ENCODE results near the gene ARPC5L.

ARPC5L gene

GRCh38 chr9:124861342-124862229 lies at the start of gene ARPC5L, which contains the start of gene RPL35:
ARPC5L (plus strand) TSS chr9:124862130; CDS start chr9:124869291, 7,161 bp downstream.
RPL35 (minus strand) TSS chr9:124861957; CDS start chr9:124861912, 45 bp downstream.
- peak; percentile 31 for TF ChIP-seq CTCF (conservative IDR thresholded peaks at IDR 0.05; ENCODE audit: low read length)
- peak; percentile 92 for DNase-seq (ENCODE audit: low read depth)
- peak within 1 kb of the TSS; percentile 94 for H3K4me3 ChIP-seq (ENCODE audit: low read length)

DNA sequence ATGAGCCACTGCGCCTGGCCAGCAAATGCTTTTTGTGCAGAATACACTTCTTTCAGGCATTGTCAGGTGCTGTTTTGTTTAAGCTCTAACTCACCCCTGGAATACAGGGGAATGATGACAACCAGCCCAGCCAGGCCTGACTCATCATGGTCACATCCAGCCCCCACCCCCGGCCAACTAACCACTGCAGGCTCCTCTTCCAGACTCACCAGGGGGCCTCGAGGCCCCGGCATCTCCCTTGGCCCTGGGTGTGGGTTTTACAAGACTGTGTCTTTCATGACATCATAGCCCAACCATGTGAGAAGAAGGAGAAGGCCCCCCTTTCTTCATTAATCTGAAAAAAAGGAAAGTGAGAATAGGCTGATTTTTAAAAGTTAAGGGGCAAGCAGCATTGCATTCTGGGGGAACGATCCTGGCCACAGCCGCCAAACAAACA lies 49.5 kb upstream of the ARPC5L start:
- peak; percentile 89 for DNase-seq (ENCODE audit: low read depth)
- H3K4me3 ChIP-seq (ENCODE audit: low read length), result no peak overlapping the region
- peak; percentile 24 for TF ChIP-seq CTCF (conservative IDR thresholded peaks at IDR 0.05; ENCODE audit: low read length)

DNA sequence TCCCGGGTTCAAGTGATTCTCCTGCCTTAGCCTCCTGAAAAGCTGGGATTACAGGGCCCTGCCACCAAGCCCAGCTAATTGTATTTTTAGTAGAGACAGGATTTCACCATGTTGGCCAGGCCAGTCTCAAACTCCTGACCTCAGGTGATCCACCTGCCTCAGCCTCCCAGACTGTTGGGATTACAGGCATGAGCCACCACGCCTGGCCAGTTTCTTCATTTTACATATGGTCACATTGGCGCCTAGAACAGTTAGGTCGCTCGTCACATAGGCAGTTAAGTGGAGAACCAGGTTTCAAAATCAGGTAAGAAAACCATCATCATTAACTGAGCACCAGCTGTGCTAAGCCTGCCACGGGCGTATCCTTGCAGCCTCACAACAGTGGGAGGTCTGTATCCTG lies 48.9 kb upstream of the ARPC5L start:
- no peak overlapping the region for H3K4me3 ChIP-seq (ENCODE audit: low read length)
- no peak for TF ChIP-seq CTCF (conservative IDR thresholded peaks at IDR 0.05; ENCODE audit: low read length)
- no peak for DNase-seq (ENCODE audit: low read depth)

- no peak for TF ChIP-seq CTCF (conservative IDR thresholded peaks at IDR 0.05; ENCODE audit: low read length)
- no peak for DNase-seq (ENCODE audit: low read depth)
- H3K4me3 ChIP-seq (ENCODE audit: low read length), result no peak overlapping the region
Observed at GRCh38 chr9:124813501-124814163, 48.3 kb upstream of the ARPC5L start.

DNA sequence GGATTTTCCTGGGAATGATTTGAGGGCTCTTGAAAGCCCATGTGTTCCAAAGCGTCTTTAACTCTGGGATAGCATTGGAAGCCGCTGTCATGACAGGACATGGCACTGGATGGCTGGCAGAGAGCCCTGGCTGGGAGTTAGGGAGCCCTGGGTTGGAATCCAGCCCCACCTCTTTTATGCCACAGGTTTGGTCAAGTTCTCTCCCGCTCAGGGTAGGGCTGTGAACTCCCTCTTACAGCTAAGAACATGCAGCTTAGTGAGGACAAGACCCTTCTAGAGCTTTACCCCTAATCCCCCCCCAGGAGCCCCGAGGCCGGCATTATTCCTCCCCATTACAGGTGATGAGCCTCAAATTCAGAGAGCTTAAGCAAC lies 47.8 kb upstream of the ARPC5L start:
- TF ChIP-seq CTCF (conservative IDR thresholded peaks at IDR 0.05; ENCODE audit: low read length), result no peak
- DNase-seq (ENCODE audit: low read depth), result no peak
- no peak overlapping the region for H3K4me3 ChIP-seq (ENCODE audit: low read length)

DNA sequence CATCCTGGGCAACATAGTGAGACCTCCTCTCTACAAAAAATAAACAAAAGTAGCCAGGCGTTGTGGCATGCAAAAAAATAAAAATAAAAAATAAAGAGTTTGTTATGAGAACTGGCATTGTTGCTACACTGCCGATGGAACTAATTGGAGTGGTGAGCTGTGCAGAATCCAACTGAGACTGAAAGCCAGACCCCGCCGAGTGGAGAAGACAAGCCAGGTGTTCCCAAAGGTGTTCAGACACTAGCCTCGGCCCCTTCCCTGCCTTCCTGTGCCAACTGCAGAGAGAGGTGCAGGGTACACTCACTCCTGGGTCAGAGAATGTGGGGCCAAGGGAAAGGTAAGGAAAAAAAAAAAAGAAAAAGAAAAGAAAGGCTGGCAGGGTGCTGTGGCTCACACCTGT lies 46.3 kb upstream of the ARPC5L start:
- no peak overlapping the region for H3K4me3 ChIP-seq (ENCODE audit: low read length)
- DNase-seq (ENCODE audit: low read depth), result no peak
- no peak for TF ChIP-seq CTCF (conservative IDR thresholded peaks at IDR 0.05; ENCODE audit: low read length)
